H9 (cell line): ENCODE measurements around the gene ACER3. TPM values are rescaled to one million over a fixed set of nuclear protein-coding genes. Genes with fewer than 3 reads are reported as not detected.

ENCODE experiments used
- DNase-seq: peaks from one replicate; pipeline ENCODE4 v3.0.0-alpha.2; 2017
- H2AFZ ChIP-seq: one replicate; pipeline ENCODE4 v1.6.1; 2013; ENCODE audit warnings: mild to moderate bottlenecking, low read length, control low read depth, moderate library complexity
- H2AK5ac ChIP-seq: 2 replicates; pipeline ENCODE4 v1.6.1; 2013; ENCODE audit warnings: low read length, control low read depth, mixed read lengths; ENCODE audit not compliant: insufficient read length
- H2BK120ac ChIP-seq: one replicate; pipeline ENCODE4 v1.6.1; 2013; ENCODE audit warnings: low read depth, mild to moderate bottlenecking, low read length, control low read depth, inconsistent platforms; ENCODE audit not compliant: poor library complexity, severe bottlenecking
- H2BK12ac ChIP-seq: 2 replicates; pipeline ENCODE4 v1.6.1; 2013; ENCODE audit warnings: low read length, control low read depth, mixed read lengths, low read depth; ENCODE audit not compliant: insufficient read length
- H2BK15ac ChIP-seq: 2 replicates; pipeline ENCODE4 v1.6.1; 2013; ENCODE audit warnings: low read depth, low read length, control low read depth
- H2BK20ac ChIP-seq: one replicate; pipeline ENCODE4 v1.6.1; 2013; ENCODE audit warnings: low read depth, mild to moderate bottlenecking, low read length, control low read depth, inconsistent platforms; ENCODE audit not compliant: poor library complexity, severe bottlenecking
- H2BK5ac ChIP-seq: 2 replicates; pipeline ENCODE4 v1.6.1; 2013; ENCODE audit warnings: low read length, control low read depth, mixed read lengths; ENCODE audit not compliant: insufficient read length
- H3K14ac ChIP-seq: 2 replicates; pipeline ENCODE4 v1.6.1; 2013; ENCODE audit warnings: low read length, control low read depth; ENCODE audit not compliant: insufficient read depth
- H3K18ac ChIP-seq: 2 replicates; pipeline ENCODE4 v1.6.1; 2013; ENCODE audit warnings: low read depth, mild to moderate bottlenecking, mixed read lengths, low read length, control low read depth; ENCODE audit not compliant: insufficient read length
- H3K23ac ChIP-seq: 2 replicates; pipeline ENCODE4 v1.6.1; 2013; ENCODE audit warnings: low read length, control low read depth, mixed read lengths, low read depth; ENCODE audit not compliant: insufficient read length
- H3K23me2 ChIP-seq: 2 replicates; pipeline ENCODE4 v1.6.1; 2013; ENCODE audit warnings: low read depth, mild to moderate bottlenecking, mixed read lengths, low read length, control low read depth; ENCODE audit not compliant: insufficient read length, poor library complexity, severe bottlenecking
- H3K27ac ChIP-seq: 2 replicates; pipeline ENCODE4 v1.5.1; 2013; ENCODE audit warnings: low read length, control low read depth, mixed read lengths, low read depth; ENCODE audit not compliant: insufficient read length
- H3K27me3 ChIP-seq: 2 replicates; pipeline ENCODE4 v1.6.1; 2013; ENCODE audit warnings: low read length, control low read depth, inconsistent platforms; ENCODE audit not compliant: insufficient read depth
- H3K4ac ChIP-seq: 2 replicates; pipeline ENCODE4 v1.6.1; 2013; ENCODE audit warnings: low read depth, mild to moderate bottlenecking, control low read depth, inconsistent platforms, low read length, moderate library complexity
- H3K4me1 ChIP-seq: 2 replicates; pipeline ENCODE4 v1.6.1; 2013; ENCODE audit warnings: low read length, control low read depth, inconsistent platforms; ENCODE audit not compliant: insufficient read depth
- H3K4me2 ChIP-seq: 2 replicates; pipeline ENCODE4 v1.6.1; 2013; ENCODE audit warnings: low read length, control low read depth, mixed read lengths; ENCODE audit not compliant: insufficient read length, insufficient read depth
- H3K56ac ChIP-seq: 2 replicates; pipeline ENCODE4 v1.6.1; 2013; ENCODE audit warnings: low read depth, mild to moderate bottlenecking, mixed read lengths, low read length, control low read depth; ENCODE audit not compliant: insufficient read length
- H3K79me1 ChIP-seq: 2 replicates; pipeline ENCODE4 v1.6.1; 2013; ENCODE audit warnings: low read depth, mild to moderate bottlenecking, moderate library complexity, low read length, control low read depth, inconsistent platforms; ENCODE audit not compliant: insufficient read depth, poor library complexity, severe bottlenecking
- H3K79me2 ChIP-seq: 2 replicates; pipeline ENCODE4 v1.6.1; 2013; ENCODE audit warnings: low read length, control low read depth, inconsistent platforms; ENCODE audit not compliant: insufficient read depth
- H3K9ac ChIP-seq: 2 replicates; pipeline ENCODE4 v1.6.1; 2013; ENCODE audit warnings: low read length, control low read depth, mixed read lengths; ENCODE audit not compliant: insufficient read length; ENCODE audit errors: extremely low read depth
- H3K9me3 ChIP-seq: one replicate; pipeline ENCODE4 v1.6.1; 2013; ENCODE audit warnings: low read depth, low read length, inconsistent platforms; ENCODE audit not compliant: control insufficient read depth
- H3T11ph ChIP-seq: one replicate; pipeline ENCODE4 v1.6.1; 2013; ENCODE audit warnings: mild to moderate bottlenecking, low read length, control low read depth, inconsistent platforms
- H4K20me1 ChIP-seq: one replicate; pipeline ENCODE4 v1.6.1; 2013; ENCODE audit not compliant: control insufficient read depth, insufficient read length, insufficient read depth
- H4K5ac ChIP-seq: 2 replicates; pipeline ENCODE4 v1.6.1; 2013; ENCODE audit warnings: low read depth, mild to moderate bottlenecking, mixed read lengths, low read length, control low read depth; ENCODE audit not compliant: insufficient read length
- H4K8ac ChIP-seq: replicated peaks from 2 replicates; pipeline ENCODE4 v1.6.1; 2013; ENCODE audit warnings: low read length, control low read depth, mixed read lengths, low read depth; ENCODE audit not compliant: insufficient read length
- H4K91ac ChIP-seq: 2 replicates; pipeline ENCODE4 v1.6.1; 2013; ENCODE audit warnings: low read depth, mild to moderate bottlenecking, moderate library complexity, mixed read lengths, low read length, control low read depth; ENCODE audit not compliant: insufficient read length
- H3K27ac Mint-ChIP-seq, 3 experiments: 2 replicates in 2 of 3; 3 replicates in 1 of 3; pipeline ENCODE4 v1.8.0; 2020 to 2021; ENCODE audit warnings: mixed read lengths in 3 of 3, mild to moderate bottlenecking in 1 of 3, moderate library complexity in 1 of 3
- H3K27me3 Mint-ChIP-seq: 2 replicates; pipeline ENCODE4 v1.8.0; 2021; ENCODE audit warnings: low read depth, mild to moderate bottlenecking, moderate library complexity, mixed read lengths
- H3K36me3 Mint-ChIP-seq, 3 experiments: 2 replicates in 2 of 3; 3 replicates in 1 of 3; pipeline ENCODE4 v1.8.0; 2020 to 2021; ENCODE audit warnings: low read depth in 3 of 3, mixed read lengths in 3 of 3; ENCODE audit not compliant: insufficient read depth in 1 of 3
- H3K4me1 Mint-ChIP-seq, 2 experiments: 2 replicates each; pipeline ENCODE4 v1.8.0; 2020; ENCODE audit warnings: mixed read lengths in 2 of 2
- H3K4me3 Mint-ChIP-seq, 2 experiments: 2 replicates in 1 of 2; 3 replicates in 1 of 2; pipeline ENCODE4 v1.8.0; 2020 to 2021; ENCODE audit warnings: mild to moderate bottlenecking in 2 of 2, mixed read lengths in 2 of 2, moderate library complexity in 1 of 2
- H3K9me3 Mint-ChIP-seq, 2 experiments: 2 replicates in 1 of 2; 3 replicates in 1 of 2; pipeline ENCODE4 v1.8.0; 2020; ENCODE audit warnings: mild to moderate bottlenecking in 2 of 2, mixed read lengths in 2 of 2, moderate library complexity in 1 of 2
- CTCF ChIP-seq: fragments of 200-600 bp; sonication (generic); conservative IDR thresholded peaks from 3 replicates; pipeline ENCODE4 v1.8.0; 2021; ENCODE audit warnings: antibody characterized with exemption, mild to moderate bottlenecking
- WGBS: extraction: QIAGEN DNeasy Blood & Tissue Kit; methylation state at CpG from one replicate; pipeline ENCODE4 v1.1.7; 2013; ENCODE audit warnings: missing lambda C conversion rate, low lambda C conversion rate, mixed read lengths; ENCODE audit not compliant: insufficient read length; ENCODE audit errors: extremely low coverage; 5-methylcytosine and 5-hydroxymethylcytosine counted together
- total RNA-seq: library from RNA; stranded (reverse); gene quantifications from 2 replicates; pipeline ENCODE4 v1.2.1, GENCODE V29; 2021

The ACER3 gene
- total RNA-seq, 1 experiment from 2014 or later = 14.7 TPM

GRCh38 chr11:76919467-76919866 is 58.7 kb downstream of the ACER3 start:
- Histone ChIP-seq H2AK5ac (no peak overlapping the region), H3K4me2 (no peak overlapping the region), H3K4ac (no peak overlapping the region), H3K23ac (no peak overlapping the region), H4K91ac (no peak overlapping the region), H3K27me3 (no peaks in the 10 kb centered on the region), H2BK5ac (no peak overlapping the region), H3K18ac (no peak overlapping the region), H2AFZ (no peak overlapping the region), H2BK120ac (no peak overlapping the region), H4K5ac (no peak overlapping the region), H3K9ac (no peak overlapping the region), H3K56ac (no peak overlapping the region), H3K23me2 (no peaks in the 10 kb centered on the region), H2BK20ac (no peak overlapping the region), H2BK12ac (no peak overlapping the region), H3K9me3 (no peaks in the 10 kb centered on the region), H3K27ac (no peak overlapping the region), H2BK15ac (no peak overlapping the region), H3K14ac (no peak overlapping the region), H3K4me1 (no peaks in the 10 kb centered on the region), H4K8ac (no peak overlapping the region), H3K79me2 (no peaks in the 10 kb centered on the region), H3T11ph (no peak overlapping the region), H3K79me1 (no peaks in the 10 kb centered on the region), H4K20me1 (no peaks in the 10 kb centered on the region)
- no CpG with 5 or more reads among the region's 1 CpG for WGBS
- no peaks in the 10 kb centered on the region for H3K27me3 Mint-ChIP-seq
- no peaks in the 10 kb centered on the region for H3K36me3 Mint-ChIP-seq
- TF ChIP-seq CTCF = no peak
- H3K27ac Mint-ChIP-seq = no peak overlapping the region
- peaks cover 8 to 13% of the 10 kb centered on the region in 2 experiments for H3K4me1 Mint-ChIP-seq
- H3K4me3 Mint-ChIP-seq = no peak overlapping the region
- no peaks in the 10 kb centered on the region for H3K9me3 Mint-ChIP-seq
- DNase-seq = no peak
